ENCODE results near the gene PLTP.

DNA sequence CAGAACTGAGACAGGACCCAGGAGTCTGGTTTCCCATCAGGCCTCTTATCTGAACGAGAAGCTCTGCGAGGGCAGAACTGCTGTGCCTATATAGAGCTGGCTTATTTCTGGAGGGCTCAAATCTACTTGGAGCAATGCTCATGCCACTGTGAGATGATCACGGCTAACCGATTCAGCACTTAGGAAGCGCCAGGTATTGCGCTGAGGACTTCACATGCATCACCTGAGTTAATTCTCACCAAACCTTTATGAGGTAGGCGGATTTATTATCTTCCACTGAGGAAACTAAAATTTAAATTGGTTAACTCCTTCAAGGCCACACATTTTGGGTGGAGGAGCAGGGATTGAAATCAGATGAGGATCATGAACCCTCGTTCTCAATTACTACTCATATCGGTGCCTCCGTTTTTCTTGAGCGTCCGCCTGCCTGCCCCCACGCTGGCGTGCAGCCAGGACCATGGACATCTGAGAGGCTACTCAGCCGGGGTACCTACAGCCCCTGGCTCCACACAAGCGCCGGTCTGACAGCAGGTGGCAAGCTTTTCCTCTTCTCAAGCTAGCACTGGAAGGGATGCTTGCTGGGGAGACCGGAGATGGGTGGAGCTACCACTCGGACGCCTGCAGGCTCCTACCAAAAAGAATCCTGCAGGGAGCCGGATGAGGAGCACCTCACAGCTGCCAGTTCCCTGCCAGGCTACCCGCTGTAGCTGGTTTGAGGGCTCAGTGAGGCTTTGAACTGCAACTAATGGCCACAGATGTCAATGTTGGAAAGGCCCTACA lies 21.5 kb upstream of the PLTP start:
- TF ChIP-seq, protein P1, sequence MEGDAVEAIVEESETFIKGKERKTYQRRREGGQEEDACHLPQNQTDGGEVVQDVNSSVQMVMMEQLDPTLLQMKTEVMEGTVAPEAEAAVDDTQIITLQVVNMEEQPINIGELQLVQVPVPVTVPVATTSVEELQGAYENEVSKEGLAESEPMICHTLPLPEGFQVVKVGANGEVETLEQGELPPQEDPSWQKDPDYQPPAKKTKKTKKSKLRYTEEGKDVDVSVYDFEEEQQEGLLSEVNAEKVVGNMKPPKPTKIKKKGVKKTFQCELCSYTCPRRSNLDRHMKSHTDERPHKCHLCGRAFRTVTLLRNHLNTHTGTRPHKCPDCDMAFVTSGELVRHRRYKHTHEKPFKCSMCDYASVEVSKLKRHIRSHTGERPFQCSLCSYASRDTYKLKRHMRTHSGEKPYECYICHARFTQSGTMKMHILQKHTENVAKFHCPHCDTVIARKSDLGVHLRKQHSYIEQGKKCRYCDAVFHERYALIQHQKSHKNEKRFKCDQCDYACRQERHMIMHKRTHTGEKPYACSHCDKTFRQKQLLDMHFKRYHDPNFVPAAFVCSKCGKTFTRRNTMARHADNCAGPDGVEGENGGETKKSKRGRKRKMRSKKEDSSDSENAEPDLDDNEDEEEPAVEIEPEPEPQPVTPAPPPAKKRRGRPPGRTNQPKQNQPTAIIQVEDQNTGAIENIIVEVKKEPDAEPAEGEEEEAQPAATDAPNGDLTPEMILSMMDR (IDR thresholded peaks at IDR 0.05; ENCODE audit: extremely low read depth in 1 of 2, insufficient read depth in 1 of 2, low read depth in 1 of 2, low read length in 2 of 2) = peak in 1 of 2 donors; percentile 35
- TF ChIP-seq POLR2A (IDR thresholded peaks at IDR 0.05; ENCODE audit: low read depth, low read length) = no peak
